ENCODE results near the gene CPLX3. TPM values are rescaled to one million over a fixed set of nuclear protein-coding genes. Genes with fewer than 3 reads are reported as not detected.
A peak's percentile ranks its signal among the peaks of the same experiment; 100 is the strongest.

CPLX3 gene
- total RNA-seq, 1 donor from 2014 or later = not detected

GRCh38 chr15:74790080-74790916 lies 36.1 kb upstream of the CPLX3 start:
- Histone ChIP-seq H3K4me1 (peaks cover 21 to 48% of the 10 kb centered on the region in 2 donors), H3K27ac (peak overlapping the region; percentile 73 to 77), H3K4me3 (peak overlapping the region in 1 of 2 donors; percentile 27), H3K36me3 (no peaks in the 10 kb centered on the region), H3K27me3 (no peaks in the 10 kb centered on the region), H3K9me3 (no peaks in the 10 kb centered on the region)
- DNase-seq (ENCODE audit: low spot score in 2 of 2) = peak in 1 of 2 donors; percentile 83
- intact Hi-C loops (cut with DNase I) = no loop called here
- no peak for TF ChIP-seq CTCF (IDR thresholded peaks at IDR 0.05)

- no peak overlapping the region for H3K27ac ChIP-seq
- H3K9me3 ChIP-seq = no peaks in the 10 kb centered on the region
- H3K4me3 ChIP-seq = no peak overlapping the region
- no peaks in the 10 kb centered on the region for H3K27me3 ChIP-seq
- no peak for DNase-seq (ENCODE audit: low spot score in 2 of 2)
- intact Hi-C loops (cut with DNase I) = no loop called here
- TF ChIP-seq CTCF (IDR thresholded peaks at IDR 0.05) = no peak
- peaks cover 21 to 43% of the 10 kb centered on the region in 2 donors for H3K4me1 ChIP-seq
- no peaks in the 10 kb centered on the region for H3K36me3 ChIP-seq
These were observed 35.4 kb upstream of the CPLX3 start for GRCh38 chr15:74791007-74791406.

GRCh38 chr15:74791667-74792066 lies 34.8 kb upstream of the CPLX3 start:
- intact Hi-C loops (cut with DNase I) = no loop called here
- no peak for TF ChIP-seq CTCF (IDR thresholded peaks at IDR 0.05)
- Histone ChIP-seq H3K9me3 (no peaks in the 10 kb centered on the region), H3K4me1 (peaks cover 16 to 37% of the 10 kb centered on the region in 2 donors), H3K27me3 (no peaks in the 10 kb centered on the region), H3K36me3 (no peaks in the 10 kb centered on the region), H3K4me3 (no peak overlapping the region), H3K27ac (no peak overlapping the region)
- DNase-seq (ENCODE audit: low spot score in 2 of 2) = no peak

GRCh38 chr15:74792227-74793016 lies 34.0 kb upstream of the CPLX3 start:
- Histone ChIP-seq H3K36me3 (no peaks in the 10 kb centered on the region), H3K4me1 (peaks cover 13 to 29% of the 10 kb centered on the region in 2 donors), H3K4me3 (no peak overlapping the region), H3K9me3 (no peaks in the 10 kb centered on the region), H3K27me3 (no peaks in the 10 kb centered on the region), H3K27ac (no peak overlapping the region)
- no peak for DNase-seq (ENCODE audit: low spot score in 2 of 2)
- no peak for TF ChIP-seq CTCF (IDR thresholded peaks at IDR 0.05)
- intact Hi-C loops (cut with DNase I) = no loop called here

GRCh38 chr15:74793135-74794028 lies 33.0 kb upstream of the CPLX3 start:
- H3K36me3 ChIP-seq = peaks cover 2 to 4% of the 10 kb centered on the region in 2 donors
- H3K27ac ChIP-seq = no peak overlapping the region
- TF ChIP-seq CTCF (IDR thresholded peaks at IDR 0.05) = peak in 1 of 3 experiments; percentile 14
- intact Hi-C loops (cut with DNase I) = no loop called here
- no peak for DNase-seq (ENCODE audit: low spot score in 2 of 2)
- H3K27me3 ChIP-seq = no peaks in the 10 kb centered on the region
- peaks cover 13 to 23% of the 10 kb centered on the region in 2 donors for H3K4me1 ChIP-seq
- no peak overlapping the region for H3K4me3 ChIP-seq
- no peaks in the 10 kb centered on the region for H3K9me3 ChIP-seq
